GM19397 (cell line): ENCODE measurements around the gene GABRB3.
"Not testable (repeated sequence)": the region's sequence is repeated elsewhere in the genome, so short reads cannot be mapped to it uniquely, and the experiment has no call there.

Experiments
- ATAC-seq: cut with Tn5 transposase; IDR thresholded peaks from one replicate; pipeline ENCODE4 v1.9.1; 2021; ENCODE audit warnings: mild to moderate bottlenecking, moderate library complexity; ENCODE audit not compliant: unreplicated experiment

GABRB3 gene

DNA sequence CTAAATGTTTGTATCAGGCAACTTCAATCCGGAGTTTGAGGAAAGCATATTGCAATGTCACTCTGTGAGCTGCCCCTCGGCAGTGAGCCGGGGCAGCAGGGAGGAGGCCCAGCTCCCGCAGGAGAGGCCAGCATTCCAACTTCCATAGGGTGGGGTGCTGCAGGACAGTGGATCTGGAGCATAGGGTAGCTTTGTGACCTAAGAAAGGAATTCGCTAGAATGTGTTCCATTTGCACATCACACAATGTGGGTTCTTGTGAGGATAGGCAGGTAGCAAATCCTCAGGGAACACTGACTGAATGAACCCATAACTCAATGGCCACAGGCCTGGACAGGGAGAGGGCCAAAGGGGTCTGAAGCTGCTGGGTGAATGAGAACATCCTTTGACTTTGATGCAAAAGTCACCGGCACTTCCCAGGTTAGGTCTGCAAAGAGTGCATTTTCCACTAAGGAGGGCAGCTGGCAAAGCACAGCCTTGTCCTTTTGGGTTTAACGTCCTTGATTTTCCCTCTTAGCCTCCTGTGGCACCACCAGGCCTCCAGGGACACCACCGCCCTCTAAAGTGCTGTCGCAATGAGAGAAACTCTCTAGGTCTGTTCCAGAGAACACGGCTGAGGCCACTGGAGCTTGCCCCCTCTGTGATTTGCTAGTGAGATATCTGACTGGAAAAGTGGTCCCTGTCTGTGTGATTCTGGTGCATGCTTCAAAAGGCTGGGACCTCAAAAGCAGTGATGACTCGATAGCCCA lies 36.2 kb downstream of the GABRB3 start:
- no peak for ATAC-seq

DNA sequence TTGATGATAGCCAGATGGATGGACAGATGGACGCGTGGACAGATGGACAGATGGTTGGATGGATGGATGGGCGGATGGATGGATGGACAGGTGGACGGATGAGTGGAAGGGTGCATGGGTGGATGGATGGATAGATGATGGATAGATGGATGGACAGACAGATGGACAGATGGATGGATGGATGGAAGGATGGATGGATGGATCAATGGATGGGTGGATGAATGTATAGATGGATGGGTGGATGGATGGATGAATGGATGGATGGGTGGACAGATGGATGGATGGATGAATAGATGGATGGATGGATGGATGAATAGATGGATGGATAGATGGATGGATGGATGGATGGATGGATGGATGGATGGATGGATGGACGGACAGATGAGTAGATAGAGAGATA lies 40.9 kb downstream of the GABRB3 start:
- no peak for ATAC-seq

DNA sequence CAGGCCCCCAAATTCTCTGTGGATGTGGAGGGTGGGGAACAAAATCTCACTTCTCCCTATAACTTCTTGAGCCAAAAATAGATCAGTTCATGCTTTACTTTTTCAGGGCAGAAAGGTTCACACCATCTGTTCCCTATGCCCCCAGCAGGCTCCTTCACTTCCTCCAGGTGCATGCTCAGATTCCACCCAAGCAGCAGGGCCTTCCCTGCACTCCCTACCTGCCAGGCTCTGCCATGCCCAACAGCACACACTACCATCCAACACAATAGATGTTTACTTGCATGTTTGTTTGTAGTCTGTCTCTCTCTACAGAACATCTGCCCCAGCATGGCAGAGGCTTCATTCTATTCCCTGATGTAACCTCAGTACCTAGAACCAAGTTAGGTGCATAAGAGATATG lies 43.3 kb downstream of the GABRB3 start:
- no peak for ATAC-seq

DNA sequence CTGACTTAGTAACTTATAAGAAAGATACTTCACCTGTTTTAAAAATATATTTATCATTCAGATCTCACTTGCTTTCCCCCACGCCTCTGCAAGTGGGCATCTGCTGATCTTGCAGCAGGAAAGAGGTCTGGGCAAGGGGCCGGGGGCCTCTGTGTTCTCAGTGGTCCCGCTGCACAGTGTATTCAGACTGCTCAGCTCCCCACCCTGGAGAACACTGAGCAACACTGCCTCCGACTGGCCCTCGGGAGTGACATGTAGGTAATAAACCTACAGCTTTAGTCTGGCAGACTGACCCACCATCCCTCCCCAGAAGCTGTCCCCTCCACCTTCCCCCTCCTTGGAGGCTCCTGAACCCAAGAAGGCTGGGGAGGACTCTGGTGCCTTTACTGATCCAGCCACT lies 43.8 kb downstream of the GABRB3 start:
- ATAC-seq, result no peak

DNA sequence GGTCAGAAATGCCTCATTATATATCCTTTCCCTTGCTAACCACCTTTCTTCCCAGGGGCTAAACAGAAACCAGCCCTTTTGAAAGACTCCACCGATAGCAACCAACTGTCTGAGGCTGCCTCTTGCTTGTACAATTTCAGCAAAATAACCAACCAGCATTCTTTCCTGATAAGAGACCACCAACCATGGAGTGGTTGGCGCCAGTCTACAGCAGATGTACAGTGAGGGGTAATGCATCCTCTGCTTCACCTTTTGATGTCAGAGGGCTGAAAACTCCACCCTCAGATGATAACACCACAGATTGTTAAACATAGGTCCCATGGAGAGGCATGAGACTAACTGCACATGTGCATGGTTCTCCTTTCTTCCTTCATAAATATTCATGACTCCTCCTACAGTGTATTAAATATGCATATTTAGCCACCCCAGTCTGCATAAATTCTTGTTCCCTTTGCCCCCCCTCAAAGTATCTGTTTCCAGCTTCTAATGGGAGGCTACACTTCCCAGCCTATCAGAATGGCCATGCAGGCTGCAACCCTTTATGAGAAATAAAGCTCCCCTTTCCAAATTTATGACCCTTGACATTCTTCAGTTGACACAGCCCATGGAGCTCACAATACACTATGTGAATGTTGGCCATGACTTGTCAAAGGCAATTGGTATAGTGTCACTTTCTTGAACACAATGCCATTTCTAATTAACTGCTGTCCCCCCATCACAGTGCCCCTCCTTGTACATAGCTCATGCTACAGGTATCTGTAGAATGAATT lies 48.3 kb downstream of the GABRB3 start:
- no peak for ATAC-seq

DNA sequence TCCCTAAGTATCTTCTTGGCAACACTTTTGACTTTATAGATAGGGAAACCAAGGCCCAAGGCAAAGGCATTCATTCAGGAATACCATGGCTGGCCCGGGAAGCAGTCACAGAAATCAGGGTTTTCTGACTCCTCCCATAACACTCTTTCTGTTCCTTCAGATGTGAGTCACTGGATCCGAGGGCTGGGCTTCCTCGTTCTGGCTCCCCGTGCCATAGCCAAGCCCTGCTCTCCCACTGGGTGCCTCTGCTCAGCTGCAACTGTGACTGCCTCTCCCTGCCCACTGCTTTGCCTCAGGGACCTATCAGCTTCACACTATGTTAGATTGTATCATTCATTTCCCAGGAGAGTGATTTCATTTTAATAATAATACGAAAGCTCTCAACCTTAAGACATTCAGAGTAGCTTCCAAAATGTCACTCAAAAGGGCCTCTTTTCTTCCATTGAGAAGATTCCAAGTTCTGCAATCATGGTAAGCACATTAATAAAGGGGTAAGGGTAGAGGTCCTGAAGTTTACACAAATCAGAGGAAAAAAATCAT lies 50.2 kb downstream of the GABRB3 start:
- ATAC-seq, result no peak

DNA sequence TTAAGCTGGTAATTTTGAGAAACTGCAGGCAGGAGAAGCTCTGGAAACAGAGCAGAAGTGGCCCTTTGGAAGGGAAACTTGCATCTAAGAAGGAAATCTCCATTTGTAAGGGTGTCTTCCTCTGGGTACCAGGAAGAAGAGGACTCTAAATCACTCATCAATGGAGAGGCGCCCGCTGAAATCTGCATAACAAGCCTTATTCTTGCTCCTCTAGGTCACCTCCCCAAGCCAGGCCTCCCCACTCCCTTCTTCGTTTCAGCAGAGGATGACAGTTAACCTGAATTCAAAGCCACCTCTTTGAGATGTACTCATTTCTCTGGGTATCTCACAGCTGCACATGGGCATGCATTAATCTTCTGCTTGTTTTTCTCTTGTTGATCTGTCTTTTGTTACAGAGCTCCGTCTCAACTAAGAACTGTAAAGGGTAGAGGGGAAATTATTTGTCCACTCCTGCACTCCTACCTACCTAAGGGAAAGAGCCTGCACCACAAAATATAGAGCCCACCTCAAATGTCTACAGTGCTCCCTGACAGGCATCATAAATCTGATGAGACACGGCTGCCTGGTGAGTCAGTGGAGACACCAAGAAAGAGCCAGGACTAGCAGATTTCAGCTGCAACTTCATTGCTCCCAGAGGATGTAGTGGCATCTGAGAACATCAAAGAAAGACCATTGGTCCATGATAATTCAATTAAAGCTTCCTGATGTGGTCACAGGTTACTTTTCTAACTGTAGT lies 51.5 kb downstream of the GABRB3 start:
- ATAC-seq, result no peak

DNA sequence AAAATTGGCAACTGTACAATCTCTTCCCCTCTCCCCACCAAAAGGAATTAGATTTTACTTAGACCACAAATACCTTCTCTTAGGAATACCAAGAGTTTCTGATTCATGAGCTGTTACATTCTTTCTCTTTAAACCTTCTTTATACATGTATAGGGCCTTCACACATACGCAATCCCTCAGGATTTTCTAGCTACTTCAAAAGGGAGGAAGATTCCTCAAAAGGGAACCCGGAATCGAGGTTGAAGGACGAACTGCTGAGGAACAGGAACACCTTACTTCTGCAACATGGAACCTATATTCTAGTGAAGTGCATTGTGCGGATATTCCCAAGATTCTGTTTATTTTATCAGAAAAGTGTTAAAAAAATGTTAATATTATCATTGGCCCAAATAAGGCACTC lies 52.3 kb downstream of the GABRB3 start:
- ATAC-seq, result no peak

DNA sequence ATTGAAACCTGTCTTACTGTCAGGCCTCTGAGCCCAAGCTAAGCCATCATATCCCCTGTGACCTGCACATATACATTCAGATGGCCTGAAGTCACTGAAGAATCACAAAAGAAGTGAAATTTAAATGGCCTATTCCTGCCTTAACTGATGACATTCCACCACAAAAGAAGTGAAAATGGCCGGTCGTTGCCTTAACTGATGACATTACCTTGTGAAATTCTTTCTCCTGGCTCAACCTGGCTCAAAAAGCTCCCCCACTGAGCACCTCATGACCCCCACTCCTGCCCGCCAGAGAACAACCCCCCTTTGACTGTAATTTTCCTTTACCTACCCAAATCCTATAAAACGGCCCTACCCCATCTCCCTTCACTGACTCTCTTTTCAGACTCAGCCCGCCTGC lies 53.0 kb downstream of the GABRB3 start:
- not testable (repeated sequence) for ATAC-seq

DNA sequence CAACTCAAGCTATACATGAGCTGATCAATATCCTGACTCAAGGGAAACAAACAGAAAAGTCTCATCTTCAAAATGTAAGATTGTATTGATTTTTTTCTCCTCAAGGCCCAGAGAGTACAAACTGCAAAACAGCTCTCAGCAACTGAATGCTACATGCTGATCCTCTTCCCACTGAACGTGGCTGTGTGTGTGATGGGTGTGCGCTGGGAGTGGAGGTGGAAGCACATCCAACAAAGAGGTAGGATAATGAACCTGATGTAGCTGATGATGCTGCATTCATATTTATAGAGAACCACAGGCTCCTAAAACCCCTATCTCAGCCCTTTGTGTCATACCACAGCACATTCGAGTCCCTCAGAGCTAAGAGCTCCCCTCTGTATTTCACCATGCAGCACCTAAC lies 56.8 kb downstream of the GABRB3 start:
- ATAC-seq, result no peak

DNA sequence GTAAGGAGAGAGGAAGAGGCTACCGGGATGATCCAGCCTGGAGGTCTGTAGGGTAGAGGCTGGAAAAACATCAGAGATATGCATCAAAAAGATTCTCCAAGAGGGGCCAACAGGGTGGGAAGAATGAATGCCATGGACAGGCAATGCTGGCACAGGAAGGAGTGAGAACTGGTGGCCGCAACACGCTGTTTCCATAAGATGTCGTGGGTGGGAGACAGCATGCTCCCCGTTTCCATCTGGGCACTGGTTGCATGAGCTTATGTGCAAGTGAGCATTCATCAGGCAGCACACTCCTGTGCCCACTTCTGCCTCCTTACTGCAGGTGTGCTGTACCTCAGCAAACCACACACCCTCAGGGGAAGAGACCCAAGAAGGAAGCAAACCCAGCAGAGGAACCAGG lies 59.4 kb downstream of the GABRB3 start:
- no peak for ATAC-seq

DNA sequence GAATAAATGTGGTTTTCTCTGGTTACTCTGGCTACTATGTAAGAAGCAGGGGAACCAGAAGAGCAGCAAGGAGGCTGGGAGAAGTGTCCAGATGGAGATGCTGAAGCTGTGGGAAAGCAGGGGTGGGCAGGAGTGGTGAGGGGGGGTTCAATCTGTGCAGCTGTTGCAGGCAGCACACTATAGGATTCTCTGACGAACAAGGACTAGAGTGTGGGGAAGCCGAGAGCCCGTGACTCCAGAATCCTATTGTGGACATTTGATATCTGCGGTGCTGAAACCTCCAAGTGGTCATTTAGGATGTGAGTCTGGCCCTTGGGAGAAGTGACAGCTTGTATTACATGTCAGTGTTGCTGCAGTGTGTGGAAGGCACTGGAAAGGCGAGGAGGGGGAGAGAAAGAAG lies 60.5 kb downstream of the GABRB3 start:
- no peak for ATAC-seq

DNA sequence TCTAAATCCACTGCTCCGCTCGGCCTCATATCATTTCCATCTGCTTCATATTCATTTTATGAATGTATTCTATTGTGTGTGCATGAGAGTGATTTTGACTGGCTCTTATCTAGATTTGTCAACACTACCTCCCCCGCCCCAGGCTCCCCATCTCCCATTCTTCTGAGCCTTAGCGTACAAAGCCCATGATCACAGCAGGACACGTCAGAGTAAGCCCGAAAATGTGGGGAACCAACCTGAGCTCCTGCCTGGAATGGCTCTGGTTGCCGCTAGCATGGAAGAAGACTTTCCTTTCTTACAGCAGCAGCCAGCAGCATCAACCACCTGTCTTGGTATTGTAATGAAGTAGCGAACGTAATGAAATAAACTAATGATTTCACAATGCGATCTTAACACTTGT lies 61.4 kb downstream of the GABRB3 start:
- no peak for ATAC-seq

DNA sequence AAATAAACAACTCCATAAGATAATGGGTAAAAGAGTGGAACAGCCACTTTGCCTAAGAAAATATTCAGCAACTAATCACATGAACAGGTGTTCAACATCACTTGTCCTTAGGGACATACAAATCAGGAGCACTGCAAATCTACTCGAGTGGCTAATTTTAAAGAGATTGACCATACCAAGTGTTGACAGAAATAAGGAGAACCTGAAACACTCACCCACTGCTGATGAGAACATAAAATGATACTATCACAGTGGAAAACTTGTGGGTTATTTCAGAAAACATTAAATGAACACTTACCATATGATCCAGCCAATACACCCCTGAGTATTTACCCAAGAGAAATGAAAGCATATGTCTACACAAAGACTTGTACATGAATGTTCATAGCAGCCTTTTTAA lies 70.5 kb downstream of the GABRB3 start:
- ATAC-seq, result no peak

DNA sequence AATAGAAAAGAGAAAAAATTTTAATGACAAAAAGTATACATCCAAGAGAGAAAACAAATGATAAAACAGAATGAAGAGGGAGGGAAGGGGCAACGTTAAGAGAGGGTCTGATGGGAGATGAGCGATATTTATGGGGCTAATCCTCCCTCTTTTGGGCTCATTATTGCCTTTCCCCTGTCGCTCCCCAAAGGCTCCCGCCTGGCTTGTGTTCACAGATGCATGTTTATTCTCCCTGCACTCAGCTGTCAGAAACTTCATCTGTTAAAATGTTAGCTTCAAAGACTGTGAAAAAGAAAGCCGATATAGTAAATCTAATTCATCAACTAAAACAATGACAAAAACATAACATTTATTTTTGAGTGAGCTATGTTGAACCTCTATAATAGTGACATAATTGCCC lies 74.3 kb downstream of the GABRB3 start:
- no peak for ATAC-seq

DNA sequence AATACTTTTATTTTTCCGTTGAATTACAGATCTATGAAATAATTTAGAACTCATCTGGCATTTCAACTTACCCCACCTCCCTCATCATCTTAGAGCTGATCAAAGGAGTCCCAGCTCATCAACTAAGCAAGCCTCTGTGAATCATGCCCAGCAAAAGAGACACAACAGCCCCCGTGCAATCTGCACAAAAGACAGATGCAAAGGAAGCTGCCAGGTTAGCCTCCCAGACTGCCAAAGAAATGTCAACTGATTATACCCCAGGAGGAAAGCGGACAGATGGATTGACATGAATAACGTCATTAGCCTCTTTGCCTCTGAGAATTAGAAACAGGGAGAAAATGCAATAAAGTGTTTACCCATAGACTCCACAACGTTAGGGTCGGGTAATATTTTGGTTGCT lies 75.0 kb downstream of the GABRB3 start:
- ATAC-seq, result no peak

DNA sequence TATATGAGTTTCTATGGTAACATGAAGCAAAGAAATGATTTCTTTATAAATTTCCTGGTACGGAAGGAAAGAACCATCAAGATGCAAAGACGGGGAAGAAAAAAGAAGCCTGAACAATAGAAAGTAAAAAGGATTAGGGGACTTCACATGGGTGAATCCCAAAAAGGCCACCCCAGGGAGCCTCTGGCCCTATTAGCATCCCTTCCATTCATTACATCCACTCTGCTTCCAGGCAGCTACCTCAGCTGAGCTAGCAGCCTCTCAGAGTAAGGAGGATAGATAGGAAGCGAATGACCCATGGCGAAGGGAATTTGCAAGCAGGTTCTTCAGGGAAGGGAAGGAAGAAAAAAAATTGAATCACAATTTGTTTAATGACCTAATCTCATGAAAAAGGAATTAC lies 81.6 kb downstream of the GABRB3 start:
- no peak for ATAC-seq

DNA sequence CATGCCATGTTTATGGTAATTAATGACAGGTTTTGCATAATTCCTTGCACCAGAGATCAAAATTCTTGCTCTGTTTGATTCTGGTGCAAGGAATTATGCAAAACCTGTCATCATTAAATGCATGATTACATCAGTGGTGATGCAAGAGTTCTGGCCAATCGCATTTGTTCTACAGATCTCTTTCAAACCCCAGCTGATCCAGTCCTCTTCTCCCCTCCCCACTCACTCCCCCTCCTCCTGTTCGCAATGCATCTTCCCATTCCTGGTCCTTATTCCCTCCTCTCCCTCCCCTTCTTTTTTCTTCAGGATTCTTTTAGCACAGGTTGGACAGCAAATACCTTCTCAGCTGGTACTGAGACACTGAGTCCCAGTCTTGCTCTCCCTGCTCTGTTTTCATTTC lies 82.1 kb downstream of the GABRB3 start:
- ATAC-seq, result no peak

DNA sequence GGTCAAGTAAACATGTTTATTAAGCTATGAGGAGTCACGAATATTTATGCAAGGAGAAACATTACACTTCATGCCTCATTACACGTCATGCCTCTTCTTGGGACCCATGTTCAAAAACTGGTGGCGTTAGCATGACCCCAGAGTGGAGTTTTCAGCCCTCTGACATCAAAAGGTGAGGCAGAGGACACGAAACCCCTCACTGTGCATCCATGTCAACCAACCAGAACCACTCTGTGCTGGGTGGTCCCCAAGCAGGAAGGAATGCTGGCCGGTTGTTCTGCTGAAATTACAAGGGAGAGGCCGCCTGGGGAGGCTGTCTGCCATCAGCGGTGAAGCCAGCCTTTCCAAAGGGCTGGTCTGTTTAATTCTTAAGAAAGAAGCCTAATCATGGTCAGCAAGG lies 83.4 kb downstream of the GABRB3 start:
- no peak for ATAC-seq

DNA sequence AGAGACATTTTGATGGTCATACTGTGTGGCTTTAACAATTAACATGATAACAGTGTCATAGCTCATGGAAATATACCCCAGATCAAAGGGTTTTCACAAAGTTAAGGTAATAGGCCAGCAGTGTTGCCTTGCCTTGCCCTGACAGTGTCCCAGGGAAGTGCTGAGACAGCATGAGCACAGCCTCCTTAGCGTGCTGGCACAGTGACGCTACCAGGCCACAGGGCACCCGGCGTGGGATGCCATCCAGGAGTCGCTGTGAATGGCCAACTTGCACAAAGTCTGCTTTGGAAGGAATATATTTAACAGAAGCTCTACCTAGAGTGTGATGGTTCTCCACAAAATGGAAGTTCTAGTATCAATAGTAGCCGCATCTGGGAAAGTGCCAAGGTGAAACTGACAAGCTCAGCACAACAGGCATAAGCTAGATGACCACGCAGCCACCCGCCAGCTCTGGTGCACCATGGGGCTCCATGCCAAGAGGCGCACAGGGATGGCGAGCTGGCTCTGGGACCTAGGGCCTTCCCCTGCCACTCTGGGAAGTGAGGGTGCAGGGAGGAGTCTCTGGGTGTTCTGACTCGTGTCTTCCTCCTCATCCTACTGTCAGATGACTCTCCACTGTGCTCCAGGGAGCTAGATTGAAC lies 86.2 kb downstream of the GABRB3 start:
- ATAC-seq, result no peak

DNA sequence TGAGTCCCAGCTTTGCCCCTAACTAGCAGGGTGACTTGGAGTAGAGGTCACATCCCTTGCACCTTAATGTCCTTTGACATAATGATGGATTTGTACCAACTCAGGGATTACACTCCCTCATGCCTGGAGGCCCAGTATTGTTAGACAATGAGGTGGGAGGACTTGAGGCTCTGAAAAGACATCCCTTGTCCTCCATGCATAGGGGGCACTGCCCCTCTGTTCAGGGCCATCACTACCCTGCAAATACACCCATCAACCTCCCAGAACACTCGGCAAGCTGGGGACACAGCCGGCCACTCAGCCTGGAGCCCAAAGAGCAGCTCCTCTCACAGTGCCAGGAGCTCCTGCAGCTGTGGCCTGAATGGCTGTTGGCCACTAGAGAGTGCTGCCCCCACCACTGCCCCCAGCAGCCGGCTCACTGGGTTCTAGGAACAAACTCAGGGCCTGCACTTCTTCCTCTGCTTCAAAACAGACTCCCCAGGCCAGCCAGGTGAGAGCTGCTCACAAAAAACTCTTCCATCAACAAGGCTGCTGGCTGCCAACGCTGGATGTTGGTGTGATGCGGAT lies 90.2 kb downstream of the GABRB3 start:
- no peak for ATAC-seq
